GM23338 (cell line): ENCODE results near the gene CLEC4G.

ENCODE experiments used
- CREB1 ChIP-seq: fragments of 250-450 bp; sonication (Bioruptor Pico); IDR thresholded peaks from 2 replicates; pipeline ENCODE4 v1.5.0; 2020; ENCODE audit warnings: low read depth, mild to moderate bottlenecking, moderate library complexity
- CTCF ChIP-seq, 2 experiments: fragments of 200-600 bp in 1 of 2; sonication (generic) in 1 of 2; conservative IDR thresholded peaks; 2 replicates each; pipeline versions ENCODE4 v1.5.1 to v1.6.1; 2016 to 2017; ENCODE audit warnings: antibody characterized with exemption in 2 of 2, low read depth in 2 of 2, mild to moderate bottlenecking in 2 of 2, moderate library complexity in 1 of 2
- EZH2 ChIP-seq: fragments of 200-600 bp; sonication (generic); IDR thresholded peaks from one replicate; pipeline ENCODE4 v1.8.0; 2017; ENCODE audit warnings: antibody characterized with exemption, mild to moderate bottlenecking, low read depth; ENCODE audit not compliant: unreplicated experiment
- EZH2phosphoT487 ChIP-seq: fragments of 200-600 bp; sonication (generic); IDR thresholded peaks from one replicate; pipeline ENCODE4 v1.8.1; 2018; ENCODE audit warnings: antibody characterized with exemption; ENCODE audit not compliant: unreplicated experiment
- JUNB ChIP-seq: IDR thresholded peaks from one replicate; pipeline ENCODE4 v1.6.1; 2016; ENCODE audit warnings: antibody characterized with exemption; ENCODE audit not compliant: unreplicated experiment
- POLR2AphosphoS5 ChIP-seq: IDR thresholded peaks from 2 replicates; pipeline ENCODE4 v1.6.1; 2016; ENCODE audit warnings: antibody characterized with exemption, low read depth
- STAT1 ChIP-seq: IDR thresholded peaks from one replicate; pipeline ENCODE4 v1.6.1; 2016; ENCODE audit warnings: antibody characterized with exemption; ENCODE audit not compliant: unreplicated experiment
- ZNF331 ChIP-seq: fragments of 250-450 bp; sonication (Bioruptor Pico); IDR thresholded peaks from 2 replicates; pipeline ENCODE4 v1.5.0; 2020; ENCODE audit warnings: low read depth, mild to moderate bottlenecking, moderate library complexity
- TF ChIP-seq, protein P1 (sequence below): IDR thresholded peaks from one replicate; pipeline ENCODE4 v1.6.1; 2018; ENCODE audit warnings: antibody characterized with exemption; ENCODE audit not compliant: unreplicated experiment

GRCh38 chr19:7685546-7686445 lies 46.1 kb downstream of the CLEC4G start:
- TF ChIP-seq CTCF (conservative IDR thresholded peaks at IDR 0.05; ENCODE audit: low read depth in 2 of 2) (no peak), POLR2AphosphoS5 (no peak; the same call in 1 of the 2 replicates), STAT1 (no peak), CREB1 (CRISPR knock-in tag) (no peak), EZH2phosphoT487 (no peak), EZH2 (no peak), JUNB (no peak), ZNF331 (CRISPR knock-in tag) (no peak)
- TF ChIP-seq, protein P1, sequence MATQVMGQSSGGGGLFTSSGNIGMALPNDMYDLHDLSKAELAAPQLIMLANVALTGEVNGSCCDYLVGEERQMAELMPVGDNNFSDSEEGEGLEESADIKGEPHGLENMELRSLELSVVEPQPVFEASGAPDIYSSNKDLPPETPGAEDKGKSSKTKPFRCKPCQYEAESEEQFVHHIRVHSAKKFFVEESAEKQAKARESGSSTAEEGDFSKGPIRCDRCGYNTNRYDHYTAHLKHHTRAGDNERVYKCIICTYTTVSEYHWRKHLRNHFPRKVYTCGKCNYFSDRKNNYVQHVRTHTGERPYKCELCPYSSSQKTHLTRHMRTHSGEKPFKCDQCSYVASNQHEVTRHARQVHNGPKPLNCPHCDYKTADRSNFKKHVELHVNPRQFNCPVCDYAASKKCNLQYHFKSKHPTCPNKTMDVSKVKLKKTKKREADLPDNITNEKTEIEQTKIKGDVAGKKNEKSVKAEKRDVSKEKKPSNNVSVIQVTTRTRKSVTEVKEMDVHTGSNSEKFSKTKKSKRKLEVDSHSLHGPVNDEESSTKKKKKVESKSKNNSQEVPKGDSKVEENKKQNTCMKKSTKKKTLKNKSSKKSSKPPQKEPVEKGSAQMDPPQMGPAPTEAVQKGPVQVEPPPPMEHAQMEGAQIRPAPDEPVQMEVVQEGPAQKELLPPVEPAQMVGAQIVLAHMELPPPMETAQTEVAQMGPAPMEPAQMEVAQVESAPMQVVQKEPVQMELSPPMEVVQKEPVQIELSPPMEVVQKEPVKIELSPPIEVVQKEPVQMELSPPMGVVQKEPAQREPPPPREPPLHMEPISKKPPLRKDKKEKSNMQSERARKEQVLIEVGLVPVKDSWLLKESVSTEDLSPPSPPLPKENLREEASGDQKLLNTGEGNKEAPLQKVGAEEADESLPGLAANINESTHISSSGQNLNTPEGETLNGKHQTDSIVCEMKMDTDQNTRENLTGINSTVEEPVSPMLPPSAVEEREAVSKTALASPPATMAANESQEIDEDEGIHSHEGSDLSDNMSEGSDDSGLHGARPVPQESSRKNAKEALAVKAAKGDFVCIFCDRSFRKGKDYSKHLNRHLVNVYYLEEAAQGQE: no peak
